B cell (primary cell): ENCODE data around the gene LPGAT1.

Experiments
- EZH2 ChIP-seq: IDR thresholded peaks from 2 replicates; pipeline ENCODE4 v1.6.1; 2012; ENCODE audit warnings: borderline replicate concordance, low read depth, mild to moderate bottlenecking, moderate library complexity, low read length; ENCODE audit not compliant: insufficient read depth, poor library complexity, severe bottlenecking
- TF ChIP-seq, protein P1 (sequence below): fragments of 200-600 bp; IDR thresholded peaks from one replicate; pipeline ENCODE4 v1.8.0; 2022; ENCODE audit warnings: antibody characterized with exemption, mild to moderate bottlenecking

DNA sequence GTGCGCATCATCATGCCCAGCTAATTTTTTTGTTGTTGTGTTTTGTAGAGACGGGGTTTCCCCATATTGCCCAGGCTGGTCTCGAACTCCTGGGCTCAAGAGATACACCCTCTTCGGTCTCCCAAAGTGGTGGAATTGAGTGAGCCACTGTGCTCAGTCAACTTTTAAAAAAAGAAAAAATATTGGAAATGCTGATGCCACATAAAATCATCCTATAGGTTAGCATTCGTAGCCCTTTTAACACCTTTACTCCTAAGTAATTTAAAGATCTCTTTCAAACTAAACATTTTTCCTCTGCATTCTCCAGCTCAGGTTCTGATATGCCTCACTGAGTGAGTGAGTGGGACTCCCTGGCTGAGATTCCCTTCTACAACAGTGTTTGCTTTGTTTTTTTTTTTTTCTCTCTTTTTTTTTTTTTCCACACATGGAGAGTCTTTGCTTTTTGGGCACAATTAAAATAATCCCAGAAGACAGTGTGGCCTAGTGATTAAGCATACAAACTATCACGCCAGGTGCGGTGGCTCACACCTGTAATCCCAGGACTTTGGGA, 74.0 kb downstream of the LPGAT1 start:
- TF ChIP-seq, protein P1, sequence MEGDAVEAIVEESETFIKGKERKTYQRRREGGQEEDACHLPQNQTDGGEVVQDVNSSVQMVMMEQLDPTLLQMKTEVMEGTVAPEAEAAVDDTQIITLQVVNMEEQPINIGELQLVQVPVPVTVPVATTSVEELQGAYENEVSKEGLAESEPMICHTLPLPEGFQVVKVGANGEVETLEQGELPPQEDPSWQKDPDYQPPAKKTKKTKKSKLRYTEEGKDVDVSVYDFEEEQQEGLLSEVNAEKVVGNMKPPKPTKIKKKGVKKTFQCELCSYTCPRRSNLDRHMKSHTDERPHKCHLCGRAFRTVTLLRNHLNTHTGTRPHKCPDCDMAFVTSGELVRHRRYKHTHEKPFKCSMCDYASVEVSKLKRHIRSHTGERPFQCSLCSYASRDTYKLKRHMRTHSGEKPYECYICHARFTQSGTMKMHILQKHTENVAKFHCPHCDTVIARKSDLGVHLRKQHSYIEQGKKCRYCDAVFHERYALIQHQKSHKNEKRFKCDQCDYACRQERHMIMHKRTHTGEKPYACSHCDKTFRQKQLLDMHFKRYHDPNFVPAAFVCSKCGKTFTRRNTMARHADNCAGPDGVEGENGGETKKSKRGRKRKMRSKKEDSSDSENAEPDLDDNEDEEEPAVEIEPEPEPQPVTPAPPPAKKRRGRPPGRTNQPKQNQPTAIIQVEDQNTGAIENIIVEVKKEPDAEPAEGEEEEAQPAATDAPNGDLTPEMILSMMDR = no peak
- TF ChIP-seq EZH2 = no peak
